ENCODE data around the gene SIPA1L3.

GRCh38 chr19:38070573-38070972, 163.6 kb downstream of the SIPA1L3 start:
- TF ChIP-seq CTCF (IDR thresholded peaks at IDR 0.05) (no peak), POLR2A (IDR thresholded peaks at IDR 0.05) (no peak)
